Bone marrow (tissue), 2 donors: ENCODE data around the gene SMC6.

ENCODE experiments used
- DNase-seq, 2 donors: peaks; one replicate each; lab custom pipeline; 2025; lab: John Stamatoyannopoulos, UW

SMC6 gene

GRCh38 chr2:17616405-17616804, 137.2 kb downstream of the SMC6 start:
- no peak for DNase-seq

GRCh38 chr2:17615728-17616351, 137.8 kb downstream of the SMC6 start:
- DNase-seq = no peak

- DNase-seq = no peak
Measured at GRCh38 chr2:17615147-17615546, 138.5 kb downstream of the SMC6 start.

GRCh38 chr2:17614174-17614930, 139.3 kb downstream of the SMC6 start:
- no peak for DNase-seq
